Activated effector memory CD4-positive, alpha-beta T cell treated with anti-CD3 and anti-CD28 coated beads, Interleukin-2, amount 50 U/mL, for 16 hours (primary cell): ENCODE data around the gene GRAP2.

ENCODE experiments used
- DNase-seq: peaks from one replicate; pipeline ENCODE4 v3.0.0-alpha.2; 2020

GRAP2 gene

DNA sequence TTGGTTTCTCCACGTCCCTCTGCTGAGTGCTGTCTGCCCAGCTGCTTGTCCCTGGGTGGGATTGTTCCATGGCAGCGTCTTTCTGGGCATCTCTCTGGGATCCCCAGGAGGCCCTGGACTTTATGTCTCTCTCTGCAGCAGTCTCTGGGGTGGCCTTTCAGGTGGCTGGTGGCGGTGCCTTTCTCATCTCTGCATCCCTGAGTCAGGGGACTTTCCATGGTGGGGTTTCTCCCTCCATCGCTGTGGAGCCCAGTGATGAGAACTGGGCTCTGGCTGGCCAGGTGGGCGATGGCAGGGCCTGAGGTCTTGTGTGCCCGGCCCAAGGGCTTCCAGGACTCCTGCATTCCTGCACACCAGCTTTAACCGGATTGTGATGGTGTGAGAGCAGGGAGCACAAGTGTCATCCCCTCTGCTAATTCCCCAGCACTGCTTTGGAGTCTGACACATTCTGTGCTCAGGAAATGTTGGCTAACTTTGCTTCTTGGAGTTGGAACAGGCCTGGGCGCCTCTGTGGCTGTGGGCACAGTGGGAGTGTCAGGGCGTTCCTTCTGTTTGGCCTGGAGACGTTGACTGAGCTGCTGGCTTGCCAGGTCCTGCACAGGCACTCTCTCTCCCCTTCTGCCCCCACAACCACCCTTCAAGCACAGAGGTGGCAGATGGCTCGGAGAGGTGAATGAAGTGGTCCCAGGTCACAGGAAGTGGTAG is 121.8 kb downstream of the GRAP2 start:
- no peak for DNase-seq
